ENCODE results near the gene HJURP. TPM values are rescaled to one million over a fixed set of nuclear protein-coding genes. Genes with fewer than 3 reads are reported as not detected.

The HJURP gene
- polyA plus RNA-seq, 1 experiment: 12.2 TPM

- no peaks in the 10 kb centered on the region for H3K9me3 ChIP-seq (ENCODE audit: control insufficient read depth, insufficient read depth, low read length)
- no peak overlapping the region for H3K4me3 ChIP-seq (ENCODE audit: low read depth, low read length)
- no peak for TF ChIP-seq CTCF (IDR thresholded peaks at IDR 0.05; ENCODE audit: low read depth, low read length)
- H3K27me3 ChIP-seq (ENCODE audit: control insufficient read depth, insufficient read depth, low read length): no peaks in the 10 kb centered on the region
- DNase-seq (ENCODE audit: low read depth, low spot score): no peak
- POLR2A ChIA-PET: no interaction called here
- CTCF ChIA-PET: no interaction called here
- H3K27ac ChIP-seq (ENCODE audit: low read depth, low read length): no peak overlapping the region
Observed at GRCh38 chr2:233846387-233847247, 7.7 kb downstream of the HJURP start.

- no peak for DNase-seq (ENCODE audit: low read depth, low spot score)
- Histone ChIP-seq H3K27ac (ENCODE audit: low read depth, low read length) (no peak overlapping the region), H3K27me3 (ENCODE audit: control insufficient read depth, insufficient read depth, low read length) (no peaks in the 10 kb centered on the region), H3K9me3 (ENCODE audit: control insufficient read depth, insufficient read depth, low read length) (no peaks in the 10 kb centered on the region), H3K4me3 (ENCODE audit: low read depth, low read length) (no peak overlapping the region)
- ChIA-PET CTCF (interaction anchor here (2.3 kb wide), 1 partner anchor 12 kb away, joined by 11 read pairs; no protein-coding TSS in a partner anchor), POLR2A (no interaction called here)
- TF ChIP-seq CTCF (IDR thresholded peaks at IDR 0.05; ENCODE audit: low read depth, low read length): no peak
Observed at GRCh38 chr2:233845301-233846060, 8.9 kb downstream of the HJURP start.

DNA sequence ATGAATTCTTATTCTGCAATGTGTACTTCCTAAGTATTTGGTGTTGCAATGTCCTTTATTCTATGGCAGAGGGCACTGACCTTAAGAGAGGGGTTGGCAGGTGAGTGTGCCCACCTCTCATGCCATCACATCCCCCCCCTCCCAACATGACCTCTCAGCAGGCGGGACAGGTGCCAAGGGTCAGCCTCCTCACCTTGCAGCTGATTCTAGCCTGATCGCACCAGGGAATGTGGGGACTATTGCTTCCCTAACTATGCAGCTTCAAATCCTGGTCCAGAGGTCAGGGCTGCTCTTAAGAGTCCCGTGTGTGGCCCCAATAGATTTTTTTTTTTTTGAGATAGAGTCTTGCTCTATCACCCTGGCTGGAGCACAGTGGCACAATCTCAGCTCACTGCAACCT lies 9.5 kb downstream of the HJURP start:
- Histone ChIP-seq H3K27ac (ENCODE audit: low read depth, low read length) (no peak overlapping the region), H3K27me3 (ENCODE audit: control insufficient read depth, insufficient read depth, low read length) (no peaks in the 10 kb centered on the region), H3K4me3 (ENCODE audit: low read depth, low read length) (no peak overlapping the region), H3K9me3 (ENCODE audit: control insufficient read depth, insufficient read depth, low read length) (no peaks in the 10 kb centered on the region)
- TF ChIP-seq CTCF (IDR thresholded peaks at IDR 0.05; ENCODE audit: low read depth, low read length): no peak
- CTCF ChIA-PET: interaction anchor here (2.3 kb wide), 1 partner anchor 13 kb away, joined by 11 read pairs; no protein-coding TSS in a partner anchor
- POLR2A ChIA-PET: no interaction called here
- no peak for DNase-seq (ENCODE audit: low read depth, low spot score)

GRCh38 chr2:233844064-233844807 lies 10.1 kb downstream of the HJURP start:
- TF ChIP-seq CTCF (IDR thresholded peaks at IDR 0.05; ENCODE audit: low read depth, low read length): no peak
- Histone ChIP-seq H3K27me3 (ENCODE audit: control insufficient read depth, insufficient read depth, low read length) (no peaks in the 10 kb centered on the region), H3K27ac (ENCODE audit: low read depth, low read length) (no peak overlapping the region), H3K9me3 (ENCODE audit: control insufficient read depth, insufficient read depth, low read length) (no peaks in the 10 kb centered on the region), H3K4me3 (ENCODE audit: low read depth, low read length) (no peak overlapping the region)
- no peak for DNase-seq (ENCODE audit: low read depth, low spot score)
- ChIA-PET POLR2A (no interaction called here), CTCF (interaction anchor here (1.0 to 2.3 kb wide), 2 partner anchors 13 to 490 kb away, joined by 4 to 11 read pairs; no protein-coding TSS in a partner anchor)

Data from AG04450 (cell line).